HG03135 (cell line): ENCODE data around the gene PHLDB2.

ENCODE experiments used
- ATAC-seq: cut with Tn5 transposase; IDR thresholded peaks from one replicate; pipeline ENCODE4 v1.9.1; 2021; ENCODE audit warnings: mild to moderate bottlenecking, moderate library complexity; ENCODE audit not compliant: unreplicated experiment

Gene PHLDB2

GRCh38 chr3:111881480-111881879 lies 22.4 kb downstream of the PHLDB2 start:
- no peak for ATAC-seq

GRCh38 chr3:111882194-111882593 lies 23.1 kb downstream of the PHLDB2 start:
- peak; percentile 13 for ATAC-seq

- ATAC-seq = peak; percentile 97
These were observed 23.7 kb downstream of the PHLDB2 start for GRCh38 chr3:111882799-111883198.

- ATAC-seq = no peak
These were observed 25.4 kb downstream of the PHLDB2 start for GRCh38 chr3:111884411-111885018.

GRCh38 chr3:111885578-111885977 lies 26.5 kb downstream of the PHLDB2 start:
- ATAC-seq = no peak

GRCh38 chr3:111890051-111890580 lies 31.1 kb downstream of the PHLDB2 start:
- no peak for ATAC-seq

- no peak for ATAC-seq
These were observed 33.0 kb downstream of the PHLDB2 start for GRCh38 chr3:111892070-111892469.

- ATAC-seq = no peak
These were observed 36.0 kb downstream of the PHLDB2 start for GRCh38 chr3:111895071-111895470.

GRCh38 chr3:111899966-111900365 lies 40.9 kb downstream of the PHLDB2 start:
- no peak for ATAC-seq

GRCh38 chr3:111901637-111902036 lies 42.6 kb downstream of the PHLDB2 start:
- ATAC-seq = no peak

GRCh38 chr3:111902534-111902933 lies 43.5 kb downstream of the PHLDB2 start:
- ATAC-seq = no peak

- no peak for ATAC-seq
These were observed 44.0 kb downstream of the PHLDB2 start for GRCh38 chr3:111903067-111903511.

- no peak for ATAC-seq
These were observed 45.5 kb downstream of the PHLDB2 start for GRCh38 chr3:111904376-111905241.

GRCh38 chr3:111906656-111907055 lies 47.6 kb downstream of the PHLDB2 start:
- ATAC-seq = no peak

- no peak for ATAC-seq
These were observed 48.1 kb downstream of the PHLDB2 start for GRCh38 chr3:111907151-111907550.

GRCh38 chr3:111910806-111911205 lies 51.7 kb downstream of the PHLDB2 start:
- no peak for ATAC-seq

- ATAC-seq = no peak
These were observed 52.4 kb downstream of the PHLDB2 start for GRCh38 chr3:111911446-111911845.

- no peak for ATAC-seq
These were observed 54.2 kb downstream of the PHLDB2 start for GRCh38 chr3:111913163-111913763.

- ATAC-seq = no peak
These were observed 56.8 kb downstream of the PHLDB2 start for GRCh38 chr3:111915905-111916304.

- no peak for ATAC-seq
These were observed 58.2 kb downstream of the PHLDB2 start for GRCh38 chr3:111917300-111917699.

GRCh38 chr3:111919370-111920065 lies 60.5 kb downstream of the PHLDB2 start:
- ATAC-seq = no peak
